Cardiac fibroblast (primary cell): ENCODE results near the gene PAX5.

Source experiments
- DNase-seq, 2 donors: peaks; one replicate each; pipeline versions ENCODE4 v3.0.0 to v3.0.0-alpha.2; 2010; ENCODE audit warnings: low read depth in 2 of 2
- H3K4me3 ChIP-seq, 2 donors: replicated peaks in 1 of 2; 1 replicate in 1 of 2; 2 replicates in 1 of 2; pipeline ENCODE4 v1.5.1; 2011; ENCODE audit warnings: low read depth in 2 of 2, low read length in 2 of 2, mild to moderate bottlenecking in 2 of 2, moderate library complexity in 1 of 2
- TF ChIP-seq, protein P1 (sequence below): IDR thresholded peaks from one replicate; pipeline ENCODE4 v1.5.1; 2011; ENCODE audit warnings: low read depth, mild to moderate bottlenecking, low read length, inconsistent platforms

The PAX5 gene

DNA sequence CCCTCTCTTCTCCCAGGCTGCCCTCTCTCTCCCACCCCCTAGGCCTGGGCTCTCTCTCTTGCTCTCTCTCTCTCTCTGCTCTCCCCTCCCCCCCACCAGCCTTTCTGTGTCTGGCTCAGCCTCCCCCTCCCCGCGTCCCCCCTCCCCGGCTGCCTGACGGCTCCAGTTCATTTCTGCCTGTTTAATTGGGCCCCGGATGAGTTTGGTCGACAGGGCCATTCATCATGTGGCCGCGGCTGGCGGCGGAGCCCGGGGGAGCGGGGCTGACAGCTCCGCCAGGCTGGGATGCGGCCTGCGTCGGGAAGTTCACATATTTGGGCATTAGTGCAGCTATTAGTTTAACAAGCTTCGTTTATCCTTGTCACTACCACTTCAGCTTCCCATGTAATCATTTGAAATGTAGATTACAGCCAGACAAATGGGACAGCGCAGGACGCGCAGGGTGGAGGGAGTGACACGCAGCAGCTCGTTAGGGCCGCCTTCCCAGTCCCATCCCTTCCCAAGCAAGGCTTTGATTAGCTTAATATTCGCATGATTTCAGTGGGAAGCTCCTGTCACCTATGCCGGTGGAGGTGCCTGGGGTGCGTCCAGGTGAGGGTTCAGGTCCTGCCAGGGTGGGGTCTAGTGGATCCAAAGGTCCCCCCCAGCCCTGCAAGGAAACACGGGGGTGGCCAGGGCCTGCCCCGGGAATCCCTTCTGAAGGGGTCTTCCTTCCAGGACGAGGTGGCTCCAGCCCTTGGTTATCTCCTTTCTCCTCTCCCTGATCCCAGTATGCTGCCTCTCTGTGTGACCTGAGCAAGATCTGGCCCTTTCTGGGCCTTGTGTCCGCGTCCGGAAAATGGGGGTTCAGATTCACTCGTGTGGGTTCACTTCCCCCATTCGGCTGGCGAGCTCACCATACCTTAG lies 214.8 kb downstream of the PAX5 start:
- H3K4me3 ChIP-seq: no peak overlapping the region
- TF ChIP-seq, protein P1, sequence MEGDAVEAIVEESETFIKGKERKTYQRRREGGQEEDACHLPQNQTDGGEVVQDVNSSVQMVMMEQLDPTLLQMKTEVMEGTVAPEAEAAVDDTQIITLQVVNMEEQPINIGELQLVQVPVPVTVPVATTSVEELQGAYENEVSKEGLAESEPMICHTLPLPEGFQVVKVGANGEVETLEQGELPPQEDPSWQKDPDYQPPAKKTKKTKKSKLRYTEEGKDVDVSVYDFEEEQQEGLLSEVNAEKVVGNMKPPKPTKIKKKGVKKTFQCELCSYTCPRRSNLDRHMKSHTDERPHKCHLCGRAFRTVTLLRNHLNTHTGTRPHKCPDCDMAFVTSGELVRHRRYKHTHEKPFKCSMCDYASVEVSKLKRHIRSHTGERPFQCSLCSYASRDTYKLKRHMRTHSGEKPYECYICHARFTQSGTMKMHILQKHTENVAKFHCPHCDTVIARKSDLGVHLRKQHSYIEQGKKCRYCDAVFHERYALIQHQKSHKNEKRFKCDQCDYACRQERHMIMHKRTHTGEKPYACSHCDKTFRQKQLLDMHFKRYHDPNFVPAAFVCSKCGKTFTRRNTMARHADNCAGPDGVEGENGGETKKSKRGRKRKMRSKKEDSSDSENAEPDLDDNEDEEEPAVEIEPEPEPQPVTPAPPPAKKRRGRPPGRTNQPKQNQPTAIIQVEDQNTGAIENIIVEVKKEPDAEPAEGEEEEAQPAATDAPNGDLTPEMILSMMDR: no peak
- DNase-seq: no peak

GRCh38 chr9:36818242-36818938 lies 215.7 kb downstream of the PAX5 start:
- no peak overlapping the region for H3K4me3 ChIP-seq
- TF ChIP-seq, protein P1: no peak
- DNase-seq: no peak

GRCh38 chr9:36817160-36817834 lies 216.8 kb downstream of the PAX5 start:
- TF ChIP-seq, protein P1: no peak
- DNase-seq: no peak
- H3K4me3 ChIP-seq: no peak overlapping the region

GRCh38 chr9:36816371-36816770 lies 217.7 kb downstream of the PAX5 start:
- no peak for DNase-seq
- TF ChIP-seq, protein P1: no peak
- H3K4me3 ChIP-seq: no peak overlapping the region

DNA sequence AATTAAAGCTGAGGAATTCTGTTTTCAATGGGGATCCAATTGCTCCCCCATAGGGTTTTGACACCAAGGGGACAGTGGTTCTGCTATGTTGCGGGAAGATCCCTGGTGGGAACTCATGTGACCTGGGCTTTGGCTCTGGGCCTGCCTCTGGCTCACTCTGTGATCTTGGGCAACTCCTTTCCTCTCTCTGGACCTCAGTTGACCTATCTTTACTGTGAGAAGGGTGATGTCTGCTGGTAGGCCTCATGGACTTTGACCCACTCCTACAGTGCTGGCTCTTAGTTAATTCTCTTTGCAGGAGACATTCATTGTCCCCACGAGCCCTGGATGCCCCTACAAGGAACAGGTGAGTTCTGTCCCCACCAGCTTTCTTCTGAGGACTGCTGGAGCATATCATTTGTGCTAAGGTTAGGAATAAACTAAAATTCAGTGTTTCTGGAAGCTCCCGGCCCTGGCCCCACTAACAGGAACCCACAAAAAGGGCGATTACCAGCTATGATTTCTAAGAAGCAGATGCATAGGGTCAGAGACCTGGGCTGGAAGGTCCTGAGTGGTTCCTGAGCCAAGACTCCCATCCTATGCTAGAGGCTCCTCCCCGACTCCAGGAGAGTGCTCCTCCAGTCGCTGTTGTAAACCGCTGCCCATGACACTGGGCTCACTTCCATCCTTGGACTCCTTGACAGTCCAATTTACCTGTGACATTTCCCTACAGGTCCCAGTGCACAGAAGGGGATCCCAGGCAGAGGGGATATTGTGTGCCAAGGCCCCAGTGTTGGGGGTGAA lies 218.3 kb downstream of the PAX5 start:
- no peak for DNase-seq
- no peak overlapping the region for H3K4me3 ChIP-seq
- TF ChIP-seq, protein P1: no peak

GRCh38 chr9:36815023-36815422 lies 219.0 kb downstream of the PAX5 start:
- TF ChIP-seq, protein P1: no peak
- no peak overlapping the region for H3K4me3 ChIP-seq

More at GRCh38 chr9:36815023-36815422, 219.0 kb downstream of the PAX5 start:
- DNase-seq: no peak
